HG02759 (cell line): ENCODE measurements around the gene SLC12A8.

Experiments used
- ATAC-seq: cut with Tn5 transposase; IDR thresholded peaks from one replicate; pipeline ENCODE4 v1.9.1; 2021; ENCODE audit warnings: mild to moderate bottlenecking, moderate library complexity; ENCODE audit not compliant: unreplicated experiment

SLC12A8 gene

GRCh38 chr3:125080077-125080476 lies 132.5 kb downstream of the SLC12A8 start:
- ATAC-seq = no peak

GRCh38 chr3:125079675-125080045 lies 132.9 kb downstream of the SLC12A8 start:
- no peak for ATAC-seq

GRCh38 chr3:125078951-125079674 lies 133.4 kb downstream of the SLC12A8 start:
- no peak for ATAC-seq

GRCh38 chr3:125077864-125078263 lies 134.7 kb downstream of the SLC12A8 start:
- no peak for ATAC-seq

- ATAC-seq = no peak
Measured at GRCh38 chr3:125076464-125076863, 136.1 kb downstream of the SLC12A8 start.

GRCh38 chr3:125075738-125076137 lies 136.8 kb downstream of the SLC12A8 start:
- no peak for ATAC-seq

GRCh38 chr3:125073390-125073905 lies 139.1 kb downstream of the SLC12A8 start:
- ATAC-seq = no peak

- ATAC-seq = no peak
Measured at GRCh38 chr3:125072749-125073389, 139.7 kb downstream of the SLC12A8 start.

GRCh38 chr3:125072301-125072700 lies 140.2 kb downstream of the SLC12A8 start:
- no peak for ATAC-seq

GRCh38 chr3:125069968-125070745 lies 142.4 kb downstream of the SLC12A8 start:
- no peak for ATAC-seq

GRCh38 chr3:125069452-125069851 lies 143.1 kb downstream of the SLC12A8 start:
- ATAC-seq = no peak

GRCh38 chr3:125068265-125068664 lies 144.3 kb downstream of the SLC12A8 start:
- ATAC-seq = no peak

GRCh38 chr3:125067225-125067624 lies 145.3 kb downstream of the SLC12A8 start:
- no peak for ATAC-seq

GRCh38 chr3:125062904-125063618 lies 149.5 kb downstream of the SLC12A8 start:
- no peak for ATAC-seq

GRCh38 chr3:125061646-125062045 lies 150.9 kb downstream of the SLC12A8 start:
- no peak for ATAC-seq

- ATAC-seq = no peak
Measured at GRCh38 chr3:125061170-125061569, 151.4 kb downstream of the SLC12A8 start.

- no peak for ATAC-seq
Measured at GRCh38 chr3:125059488-125060245, 152.9 kb downstream of the SLC12A8 start.

GRCh38 chr3:125058959-125059358 lies 153.6 kb downstream of the SLC12A8 start:
- ATAC-seq = no peak

GRCh38 chr3:125058529-125058928 lies 154.0 kb downstream of the SLC12A8 start:
- no peak for ATAC-seq

- no peak for ATAC-seq
Measured at GRCh38 chr3:125057186-125057850, 155.2 kb downstream of the SLC12A8 start.
